ENCODE results near the gene PSMD1.

The PSMD1 gene

GRCh38 chr2:231212329-231212845 lies 155.7 kb downstream of the PSMD1 start:
- no peak for DNase-seq

DNA sequence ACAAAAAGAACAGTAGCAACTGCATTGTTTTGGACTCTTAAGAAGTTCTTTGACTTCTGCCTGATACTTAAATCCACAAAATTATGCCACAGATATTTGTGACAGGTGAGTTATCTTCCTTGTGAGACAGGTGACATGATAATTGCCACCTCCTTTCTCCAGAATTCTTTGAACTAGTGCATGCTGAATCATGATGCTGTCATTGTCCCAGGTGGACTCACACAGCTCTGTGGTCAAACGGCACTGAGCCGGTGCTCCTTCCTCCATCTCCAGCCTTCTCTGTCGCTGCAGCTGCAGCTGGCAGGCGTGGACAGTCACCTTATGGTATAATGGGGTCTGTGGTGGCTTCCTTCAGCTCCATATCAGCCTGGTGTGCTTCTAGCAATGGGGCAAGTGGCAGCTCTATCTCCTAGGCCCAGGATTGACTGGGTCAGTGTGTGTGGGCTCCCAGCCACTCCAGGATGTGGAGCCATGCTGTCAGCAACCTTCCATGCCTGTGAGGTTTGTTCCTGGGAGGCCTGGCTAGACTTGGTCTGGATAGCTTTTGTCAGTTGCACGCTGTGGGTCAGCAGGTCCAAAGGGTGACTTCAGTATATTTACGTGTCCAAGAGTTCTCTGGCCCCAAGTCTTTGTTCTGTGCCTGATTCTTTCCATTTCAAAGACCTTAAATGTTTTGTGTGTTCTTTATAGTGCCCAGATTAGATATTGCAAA lies 157.4 kb downstream of the PSMD1 start:
- no peak for DNase-seq

- DNase-seq = no peak
Measured at GRCh38 chr2:231218366-231218765, 161.7 kb downstream of the PSMD1 start.

DNA sequence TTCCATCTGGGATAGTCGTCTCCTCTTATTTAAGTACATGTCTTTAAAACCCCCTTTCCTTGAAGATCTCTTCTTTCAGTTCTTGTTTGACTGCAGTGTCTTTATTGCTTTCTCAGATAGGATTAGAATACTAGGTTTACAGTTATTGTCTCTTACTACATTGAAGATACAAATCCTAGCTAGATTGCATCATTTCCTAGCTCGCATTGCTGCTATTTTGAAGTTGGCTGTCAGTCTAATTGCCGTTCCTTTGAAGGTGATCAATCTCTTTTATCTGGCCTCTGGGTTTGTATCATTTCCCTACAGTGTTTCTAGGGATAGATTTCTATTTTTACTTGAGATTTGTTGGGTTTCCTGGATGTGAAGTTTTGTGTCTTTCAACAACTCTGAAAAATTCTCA lies 162.6 kb downstream of the PSMD1 start:
- no peak for DNase-seq

GRCh38 chr2:231221761-231222160 lies 165.1 kb downstream of the PSMD1 start:
- DNase-seq = no peak

Data from stimulated activated CD4-positive, alpha-beta T cell treated with anti-CD3 and anti-CD28 coated beads, Interleukin-4, amount 100 ng/mL, for 4 hours (primary cell).